Motor neuron (in vitro differentiated cells): ENCODE measurements around the gene AMT. TPM values are rescaled to one million over a fixed set of nuclear protein-coding genes. Genes with fewer than 3 reads are reported as not detected.
"Not testable (repeated sequence)": the region's sequence is repeated elsewhere in the genome, so short reads cannot be mapped to it uniquely, and the experiment has no call there.

Experiments
- ATAC-seq, 8 experiments: fragments of 200-7000 bp; cut with Tn5 transposase; replicated peaks in 6 of 8; 2 replicates each; pipeline ENCODE4 v1.8.0; 2021; ENCODE audit warnings: mild to moderate bottlenecking in 8 of 8, moderate library complexity in 8 of 8
- H3K27ac ChIP-seq, 2 donors: fragments of 250-450 bp; sonication (Bioruptor Pico); 2 replicates each; pipeline ENCODE4 v1.9.0; 2021; ENCODE audit warnings: antibody characterized with exemption in 2 of 2, mild to moderate bottlenecking in 2 of 2, moderate library complexity in 1 of 2
- H3K4me1 ChIP-seq, 2 donors: fragments of 250-450 bp; sonication (Bioruptor Pico); replicated peaks in 1 of 2; 2 replicates each; pipeline ENCODE4 v1.6.1; 2021; ENCODE audit warnings: antibody characterized with exemption in 2 of 2, mild to moderate bottlenecking in 2 of 2, moderate library complexity in 1 of 2
- H3K4me3 ChIP-seq, 5 donors: fragments of 250-450 bp; sonication (Bioruptor Pico); 2 replicates each; pipeline ENCODE4 v1.9.0; 2021; ENCODE audit warnings: antibody characterized with exemption in 5 of 5, mild to moderate bottlenecking in 5 of 5, moderate library complexity in 4 of 5
- WGBS, 10 experiments: fragments of 450-650 bp; shearing (Covaris generic); methylation state at CpG; one replicate each; pipeline ENCODE4 v1.0.0; 2022; 5-methylcytosine and 5-hydroxymethylcytosine counted together
- in situ Hi-C, 9 experiments: fragments of 400-800 bp; cut with MboI; loops; one replicate each; pipeline ENCODE4 v1.15.0; 2021; ENCODE audit warnings: low sequenced_read_pairs in 9 of 9, low pct_unique_long_range_greater_than_20kb in 2 of 9; ENCODE audit not compliant: unreplicated experiment in 9 of 9
- total RNA-seq, 8 experiments: library from RNA; unstranded; fragments of 300-600 nt; gene quantifications; 2 replicates each; pipeline versions ENCODE4 v1.2.3 to v1.2.4, GENCODE V29; 2022

AMT gene
- total RNA-seq, 8 experiments from 2014 or later, result 2.4 to 16.1 (median 11.4) TPM

GRCh38 chr3:49415931-49416601, 6.2 kb downstream of the AMT start:
- WGBS, 10 experiments, result 33 to 100% (median 87%) methylated on average over 1 to 3 of the region's 4 CpGs; no CpG with 5 or more reads in 5 of the 10 experiments
- in situ Hi-C loops, result no loop called here
- H3K27ac ChIP-seq, result no peak overlapping the region
- peaks cover 7 to 8% of the 10 kb centered on the region in 2 donors for H3K4me1 ChIP-seq
- ATAC-seq, result no peak
- no peak overlapping the region for H3K4me3 ChIP-seq

- in situ Hi-C loops, result no loop called here
- 79 to 100% (median 90%) methylated on average over 1 to 2 of the region's 2 CpGs; no CpG with 5 or more reads in 7 of the 10 experiments for WGBS, 10 experiments
- no peak overlapping the region for H3K4me3 ChIP-seq
- no peak overlapping the region for H3K27ac ChIP-seq
- ATAC-seq, result no peak
- peaks cover 15 to 17% of the 10 kb centered on the region in 2 donors for H3K4me1 ChIP-seq
These were observed 7.5 kb downstream of the AMT start for GRCh38 chr3:49414753-49415152.

DNA sequence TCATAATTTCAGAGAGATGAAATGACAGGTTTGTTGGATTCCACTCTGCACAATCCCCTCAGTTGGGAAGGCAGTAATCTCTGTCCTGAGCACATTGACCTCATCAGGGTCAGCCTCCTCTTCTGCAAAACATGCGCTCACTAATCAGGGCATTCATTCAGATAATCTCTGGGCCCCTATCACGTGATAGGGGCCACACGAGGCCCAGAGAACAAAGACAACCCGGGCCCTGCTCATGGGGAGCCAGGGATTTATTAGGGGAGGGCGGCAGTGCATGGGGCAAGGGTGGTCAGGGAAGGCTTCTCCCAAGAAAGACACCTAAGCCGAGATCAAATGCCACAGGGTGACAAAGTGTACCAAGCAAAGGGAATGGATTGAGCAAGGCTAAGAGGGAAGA, 8.9 kb downstream of the AMT start:
- WGBS, 10 experiments, result 67 to 100% (median 85%) methylated on average over 1 to 6 of the region's 6 CpGs; no CpG with 5 or more reads in 4 of the 10 experiments
- H3K4me1 ChIP-seq, result peaks cover 17 to 18% of the 10 kb centered on the region in 2 donors
- H3K4me3 ChIP-seq, result peak overlapping the region; percentile 73 to 96 (median 83)
- H3K27ac ChIP-seq, result no peak overlapping the region
- in situ Hi-C loops, result no loop called here
- no peak for ATAC-seq

DNA sequence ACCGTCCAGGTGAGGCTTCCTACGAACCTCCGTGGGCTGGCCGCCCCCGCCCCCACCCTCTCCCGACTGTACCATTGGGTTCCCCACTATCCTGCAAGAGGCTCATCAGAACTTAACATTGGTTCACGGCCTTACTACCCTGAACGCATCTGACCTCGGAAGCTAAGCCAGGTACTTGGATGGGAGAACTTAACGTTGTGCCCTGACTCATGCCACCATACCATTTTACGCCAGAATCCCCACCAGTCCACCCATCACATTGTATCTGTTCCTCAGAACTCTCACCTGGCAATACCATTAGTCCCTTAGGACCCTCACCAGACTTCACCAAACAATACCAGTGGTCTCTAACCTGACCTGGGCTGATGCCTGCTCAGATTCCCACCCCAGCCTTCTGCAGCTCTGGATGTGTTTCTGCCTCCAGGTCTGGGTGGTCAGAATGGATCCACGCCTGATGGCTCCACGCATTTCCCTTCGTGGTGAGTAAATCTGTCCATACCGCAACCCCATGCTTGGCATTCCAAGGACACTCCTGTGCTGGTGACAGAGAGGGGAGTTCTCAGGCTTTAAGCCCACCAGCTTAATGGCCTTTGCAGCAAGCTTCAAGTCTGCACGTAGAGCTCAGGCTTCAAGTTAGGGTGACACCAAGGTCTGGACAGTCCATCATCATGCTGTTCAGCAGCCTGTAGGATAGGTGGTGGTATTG, 9.5 kb downstream of the AMT start:
- 0 to 100% (median 61%) methylated on average over 1 to 5 of the region's 16 CpGs; no CpG with 5 or more reads in 4 of the 10 experiments for WGBS, 10 experiments
- Histone ChIP-seq H3K27ac (peak overlapping the region; percentile 89 to 94), H3K4me3 (peak overlapping the region; percentile 73 to 96 (median 83)), H3K4me1 (peaks cover 17 to 18% of the 10 kb centered on the region in 2 donors)
- peak in 1 of 8 experiments; percentile 1 for ATAC-seq
- in situ Hi-C loops, result no loop called here

DNA sequence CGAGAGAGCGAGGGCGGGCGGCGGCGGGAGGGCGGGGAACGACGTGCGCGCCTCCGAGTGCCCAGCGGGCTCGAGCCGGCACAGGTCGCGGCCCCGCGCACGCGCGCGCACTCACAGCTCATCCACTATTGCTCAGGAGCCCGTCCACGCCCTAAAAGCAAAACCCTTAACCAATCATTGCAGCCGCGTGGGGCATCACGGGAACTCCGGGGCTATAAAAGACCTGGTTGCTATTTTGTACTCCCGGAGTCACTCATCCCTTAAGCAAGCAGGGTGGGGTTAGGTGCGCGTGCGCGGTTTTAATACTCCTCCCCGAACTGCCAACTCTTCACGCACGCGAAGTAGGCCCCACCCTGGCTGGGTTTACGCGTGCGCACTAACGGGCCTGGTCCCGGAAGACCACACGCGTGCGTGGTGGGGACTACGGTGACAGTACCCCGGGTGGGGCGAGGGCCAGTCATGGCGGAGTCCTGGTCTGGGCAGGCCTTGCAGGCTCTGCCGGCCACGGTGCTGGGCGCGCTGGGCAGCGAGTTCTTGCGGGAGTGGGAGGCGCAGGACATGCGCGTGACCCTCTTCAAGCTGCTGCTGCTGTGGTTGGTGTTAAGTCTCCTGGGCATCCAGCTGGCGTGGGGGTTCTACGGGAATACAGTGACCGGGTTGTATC, 10.2 kb downstream of the AMT start, which contains the start of the genes RHOA and TCTA:
Gene RHOA, minus strand, starts transcription at position 9 of the 664 bp plus-strand sequence. CDS start 36,387 bp downstream, outside the sequence.
Gene TCTA, plus strand, starts transcription at position 456 of the 664 bp plus-strand sequence. Its CDS starts 4 bp downstream, at position 460.
- H3K4me1 ChIP-seq, result peaks cover 17 to 18% of the 10 kb centered on the region in 2 donors
- peak within 1 kb of the TSS; percentile 73 to 96 (median 83) for H3K4me3 ChIP-seq
- peak; percentile 76 to 96 (median 90) for ATAC-seq
- H3K27ac ChIP-seq, result peak within 1 kb of the TSS; percentile 89 to 94
- WGBS, 10 experiments, result 0 to 6% (median 0%) methylated on average over 2 to 8 of the region's 62 CpGs; no CpG with 5 or more reads in 7 of the 10 experiments
- in situ Hi-C loops, result no loop called here

DNA sequence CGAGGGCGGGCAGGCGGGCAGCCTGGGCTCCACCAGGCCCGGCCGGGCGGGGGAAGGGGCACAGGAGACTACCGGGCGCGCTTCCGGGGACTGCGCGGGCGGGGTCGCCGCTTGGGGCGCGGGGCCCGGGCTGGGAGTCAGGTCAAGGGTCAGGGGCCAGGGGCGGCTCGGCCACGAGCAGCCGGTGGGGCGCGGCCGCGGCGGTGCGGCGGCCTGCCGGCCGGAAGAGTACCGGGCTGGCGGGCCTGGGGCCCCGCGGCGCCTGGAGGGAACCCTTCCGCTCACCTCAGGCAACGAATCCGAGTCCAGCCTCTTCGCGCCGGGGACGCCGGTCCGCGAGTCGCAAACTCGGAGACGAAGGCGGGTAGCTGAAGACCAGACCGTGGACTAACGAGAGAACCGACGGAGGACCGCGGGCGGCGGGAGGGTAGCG, 10.7 kb downstream of the AMT start:
- peak; percentile 9 to 33 (median 24) for ATAC-seq
- WGBS, 10 experiments, result no CpG with 5 or more reads among the region's 59 CpGs
- in situ Hi-C loops, result no loop called here
- Histone ChIP-seq H3K27ac (peak overlapping the region; percentile 87 to 94), H3K4me1 (peaks cover 17 to 18% of the 10 kb centered on the region in 2 donors), H3K4me3 (peak overlapping the region; percentile 73 to 96 (median 83))

DNA sequence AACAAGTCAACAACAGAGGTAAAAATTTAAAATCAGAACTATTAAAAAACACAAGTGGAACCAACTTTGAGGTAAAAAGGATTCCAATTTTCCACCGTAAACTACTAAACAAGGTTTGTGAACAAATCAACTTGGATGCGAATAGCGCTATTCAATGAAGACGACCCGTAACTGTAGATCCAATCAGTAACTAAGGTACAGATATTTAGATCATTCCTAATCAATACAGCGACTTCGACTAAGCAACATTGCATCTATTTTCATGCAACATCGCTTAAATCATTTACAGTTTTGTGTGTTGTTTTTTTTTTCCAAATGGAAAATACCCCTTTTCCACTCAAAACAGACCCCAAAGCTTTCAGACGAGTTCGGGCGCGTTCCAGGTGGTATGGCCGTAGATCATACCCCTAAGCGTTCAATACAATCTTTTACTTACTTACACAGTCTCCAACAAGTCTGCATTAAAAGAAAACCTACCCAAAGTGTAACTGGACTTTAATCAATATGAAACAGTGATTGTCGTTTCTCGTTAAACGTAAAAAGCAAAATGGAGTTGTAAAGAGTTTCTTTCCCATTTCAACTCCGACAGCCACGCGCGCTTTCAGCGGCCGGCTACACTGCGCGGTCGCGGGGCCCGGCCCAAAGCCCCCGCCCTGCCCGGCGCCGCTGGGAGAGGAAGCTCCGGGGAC, 11.3 kb downstream of the AMT start:
- H3K4me1 ChIP-seq, result peaks cover 17 to 18% of the 10 kb centered on the region in 2 donors
- WGBS, 10 experiments, result 0 to 10% (median 1%) methylated on average over 2 to 21 of the region's 33 CpGs
- peak overlapping the region; percentile 73 to 96 (median 83) for H3K4me3 ChIP-seq
- H3K27ac ChIP-seq, result peak overlapping the region; percentile 87 to 94
- ATAC-seq, result peak in 2 of 8 experiments; percentile 36 to 41
- in situ Hi-C loops, result no loop called here

GRCh38 chr3:49410066-49410845, 12.0 kb downstream of the AMT start:
- 0 to 54% (median 24%) methylated on average over 1 to 4 of the region's 4 CpGs for WGBS, 10 experiments
- Histone ChIP-seq H3K27ac (no peak overlapping the region), H3K4me1 (peaks cover 17 to 18% of the 10 kb centered on the region in 2 donors), H3K4me3 (peak overlapping the region; percentile 73 to 96 (median 83))
- in situ Hi-C loops, result no loop called here
- ATAC-seq, result no peak

- H3K4me3 ChIP-seq, result no peak overlapping the region
- peaks cover 9 to 11% of the 10 kb centered on the region in 2 donors for H3K4me1 ChIP-seq
- ATAC-seq, result no peak
- 46 to 97% (median 86%) methylated on average over 3 to 15 of the region's 17 CpGs for WGBS, 10 experiments
- H3K27ac ChIP-seq, result no peak overlapping the region
- in situ Hi-C loops, result no loop called here
These were observed 15.4 kb downstream of the AMT start for GRCh38 chr3:49406571-49407565.

DNA sequence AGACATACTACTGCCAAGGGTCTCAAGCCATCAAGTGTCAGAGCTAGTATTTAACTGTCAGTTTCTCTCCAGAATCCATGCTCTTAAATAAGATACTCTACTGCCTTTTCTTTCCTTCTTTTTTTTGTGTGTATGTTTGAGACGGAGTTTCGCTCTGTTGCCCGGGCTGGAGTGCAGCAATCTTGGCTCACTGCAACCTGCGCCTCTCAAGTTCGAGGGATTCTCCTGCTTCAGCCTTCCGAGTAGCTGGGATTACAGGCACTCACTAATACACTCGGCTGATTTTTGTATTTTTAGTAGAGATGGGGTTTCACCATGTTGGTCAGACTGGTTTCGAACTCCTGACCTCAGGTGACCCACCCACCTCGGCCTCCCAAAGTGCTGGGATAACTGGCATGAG, 16.7 kb downstream of the AMT start:
- ATAC-seq, result peak in 1 of 8 experiments; percentile 63
- H3K27ac ChIP-seq, H3K4me3 ChIP-seq, in situ Hi-C loops: not testable (repeated sequence)
- H3K4me1 ChIP-seq, result peaks cover 9 to 10% of the 10 kb centered on the region in 2 donors
- WGBS, 10 experiments, result 36 to 100% (median 91%) methylated on average over 1 to 8 of the region's 9 CpGs; no CpG with 5 or more reads in 2 of the 10 experiments

- in situ Hi-C loops, result no loop called here
- 80 to 100% (median 100%) methylated on average over 1 to 4 of the region's 5 CpGs; no CpG with 5 or more reads in 1 of the 10 experiments for WGBS, 10 experiments
- Histone ChIP-seq H3K4me3 (no peak overlapping the region), H3K4me1 (no peaks in the 10 kb centered on the region), H3K27ac (no peak overlapping the region)
- ATAC-seq, result no peak
These were observed 18.4 kb downstream of the AMT start for GRCh38 chr3:49403891-49404290.
